SK-N-SH treated with all-trans-retinoic acid at 6 μM for 48 hours (cell line): ENCODE data around the gene XRCC3.

Source experiments
- GLIS3 ChIP-seq: fragments of 250-450 bp; sonication (Bioruptor Pico); IDR thresholded peaks from 2 replicates; pipeline ENCODE4 v1.5.0; 2020; ENCODE audit warnings: mild to moderate bottlenecking, moderate library complexity
- TCF4 ChIP-seq: fragments of 250-450 bp; sonication (Bioruptor Pico); IDR thresholded peaks from 2 replicates; pipeline ENCODE4 v1.8.0; 2021; ENCODE audit warnings: mild to moderate bottlenecking, moderate library complexity, borderline replicate concordance
- TF ChIP-seq, protein P1 (sequence below): fragments of 250-450 bp; sonication (Bioruptor Pico); IDR thresholded peaks from 2 replicates; pipeline ENCODE4 v1.8.0; 2020; ENCODE audit warnings: mild to moderate bottlenecking, moderate library complexity, borderline replicate concordance
- TF ChIP-seq, protein P2 (sequence below): fragments of 250-450 bp; sonication (Bioruptor Pico); IDR thresholded peaks from 2 replicates; pipeline ENCODE4 v1.5.1; 2020; ENCODE audit warnings: low read depth, mild to moderate bottlenecking, moderate library complexity

DNA sequence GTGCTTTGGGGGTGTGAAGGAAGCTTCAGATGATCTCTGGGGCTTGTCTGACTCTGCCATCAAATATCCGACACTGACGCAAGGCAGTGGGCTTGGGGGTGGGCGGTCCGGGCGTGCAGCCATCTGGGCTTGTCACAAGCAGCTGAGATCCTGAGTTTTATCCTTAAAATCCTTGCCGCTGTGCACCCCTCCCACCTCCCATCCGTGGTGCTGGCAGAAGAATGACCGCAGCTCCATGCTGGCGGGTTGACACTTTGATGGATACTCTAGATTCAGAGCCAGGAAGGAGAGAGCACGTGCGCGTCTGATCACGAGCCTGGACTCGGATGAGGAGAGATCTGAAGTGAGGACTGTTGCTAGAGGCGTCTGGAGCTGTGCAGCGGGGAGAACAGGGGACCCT is 3.3 kb upstream of the XRCC3 start:
- TF ChIP-seq GLIS3 (CRISPR knock-in tag) (no peak), TCF4 (no peak)
- TF ChIP-seq, protein P1, sequence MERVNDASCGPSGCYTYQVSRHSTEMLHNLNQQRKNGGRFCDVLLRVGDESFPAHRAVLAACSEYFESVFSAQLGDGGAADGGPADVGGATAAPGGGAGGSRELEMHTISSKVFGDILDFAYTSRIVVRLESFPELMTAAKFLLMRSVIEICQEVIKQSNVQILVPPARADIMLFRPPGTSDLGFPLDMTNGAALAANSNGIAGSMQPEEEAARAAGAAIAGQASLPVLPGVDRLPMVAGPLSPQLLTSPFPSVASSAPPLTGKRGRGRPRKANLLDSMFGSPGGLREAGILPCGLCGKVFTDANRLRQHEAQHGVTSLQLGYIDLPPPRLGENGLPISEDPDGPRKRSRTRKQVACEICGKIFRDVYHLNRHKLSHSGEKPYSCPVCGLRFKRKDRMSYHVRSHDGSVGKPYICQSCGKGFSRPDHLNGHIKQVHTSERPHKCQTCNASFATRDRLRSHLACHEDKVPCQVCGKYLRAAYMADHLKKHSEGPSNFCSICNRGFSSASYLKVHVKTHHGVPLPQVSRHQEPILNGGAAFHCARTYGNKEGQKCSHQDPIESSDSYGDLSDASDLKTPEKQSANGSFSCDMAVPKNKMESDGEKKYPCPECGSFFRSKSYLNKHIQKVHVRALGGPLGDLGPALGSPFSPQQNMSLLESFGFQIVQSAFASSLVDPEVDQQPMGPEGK (CRISPR knock-in tag), result no peak
- TF ChIP-seq, protein P2, sequence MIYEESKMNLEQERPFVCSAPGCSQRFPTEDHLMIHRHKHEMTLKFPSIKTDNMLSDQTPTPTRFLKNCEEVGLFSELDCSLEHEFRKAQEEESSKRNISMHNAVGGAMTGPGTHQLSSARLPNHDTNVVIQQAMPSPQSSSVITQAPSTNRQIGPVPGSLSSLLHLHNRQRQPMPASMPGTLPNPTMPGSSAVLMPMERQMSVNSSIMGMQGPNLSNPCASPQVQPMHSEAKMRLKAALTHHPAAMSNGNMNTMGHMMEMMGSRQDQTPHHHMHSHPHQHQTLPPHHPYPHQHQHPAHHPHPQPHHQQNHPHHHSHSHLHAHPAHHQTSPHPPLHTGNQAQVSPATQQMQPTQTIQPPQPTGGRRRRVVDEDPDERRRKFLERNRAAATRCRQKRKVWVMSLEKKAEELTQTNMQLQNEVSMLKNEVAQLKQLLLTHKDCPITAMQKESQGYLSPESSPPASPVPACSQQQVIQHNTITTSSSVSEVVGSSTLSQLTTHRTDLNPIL (CRISPR knock-in tag), result no peak
